GM20000 (cell line): ENCODE results near the gene THOP1.

Experiments used
- DNase-seq: peaks from one replicate; pipeline ENCODE4 v3.0.0; 2012; ENCODE audit warnings: low spot score
- TF ChIP-seq, protein P1 (sequence below): IDR thresholded peaks from 2 replicates; pipeline ENCODE4 v1.5.1; 2012; ENCODE audit warnings: mild to moderate bottlenecking, control low read depth; ENCODE audit errors: extremely low read depth, missing control alignments

The THOP1 gene

DNA sequence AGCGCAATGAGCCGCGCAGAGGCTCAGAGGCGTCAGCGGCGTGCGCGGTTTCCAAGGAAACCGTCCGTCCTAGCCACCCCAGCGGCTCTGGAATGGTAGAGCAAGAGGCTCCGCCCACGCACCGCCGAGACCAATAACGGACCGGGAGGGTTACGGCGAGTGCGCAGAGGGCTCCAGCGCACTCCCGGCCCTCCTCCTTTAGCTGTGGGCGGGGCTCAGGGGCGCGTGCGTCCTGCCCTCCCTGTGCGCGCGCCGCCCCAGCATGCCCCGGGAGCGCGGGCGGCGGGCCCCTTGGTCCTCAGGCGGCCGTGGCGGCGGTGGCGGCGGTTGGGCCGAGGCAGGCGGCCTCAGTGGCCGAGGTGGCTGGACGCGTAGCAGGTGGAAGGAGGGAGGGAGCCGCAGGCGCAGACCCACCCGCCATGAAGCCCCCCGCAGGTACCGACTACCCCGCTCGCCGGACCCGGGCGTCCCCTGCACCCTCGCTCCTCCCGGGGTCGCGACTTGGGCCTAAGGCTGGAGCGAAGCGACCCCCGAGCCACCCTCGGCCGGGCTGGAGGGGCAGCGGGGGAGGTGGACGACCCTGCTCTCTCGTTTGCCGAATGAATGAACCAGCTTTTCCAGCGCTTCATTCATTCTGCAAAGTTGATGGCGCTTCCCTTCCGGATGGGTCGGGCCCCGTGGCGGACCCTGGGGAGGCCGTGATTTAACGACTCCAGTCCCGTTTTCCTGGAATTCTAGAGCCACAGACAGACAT, at the start of gene THOP1:
Gene THOP1 (plus strand): TSS at position 260 of the 754 bp plus-strand sequence. CDS start 160 bp downstream, at position 420.
- TF ChIP-seq, protein P1, sequence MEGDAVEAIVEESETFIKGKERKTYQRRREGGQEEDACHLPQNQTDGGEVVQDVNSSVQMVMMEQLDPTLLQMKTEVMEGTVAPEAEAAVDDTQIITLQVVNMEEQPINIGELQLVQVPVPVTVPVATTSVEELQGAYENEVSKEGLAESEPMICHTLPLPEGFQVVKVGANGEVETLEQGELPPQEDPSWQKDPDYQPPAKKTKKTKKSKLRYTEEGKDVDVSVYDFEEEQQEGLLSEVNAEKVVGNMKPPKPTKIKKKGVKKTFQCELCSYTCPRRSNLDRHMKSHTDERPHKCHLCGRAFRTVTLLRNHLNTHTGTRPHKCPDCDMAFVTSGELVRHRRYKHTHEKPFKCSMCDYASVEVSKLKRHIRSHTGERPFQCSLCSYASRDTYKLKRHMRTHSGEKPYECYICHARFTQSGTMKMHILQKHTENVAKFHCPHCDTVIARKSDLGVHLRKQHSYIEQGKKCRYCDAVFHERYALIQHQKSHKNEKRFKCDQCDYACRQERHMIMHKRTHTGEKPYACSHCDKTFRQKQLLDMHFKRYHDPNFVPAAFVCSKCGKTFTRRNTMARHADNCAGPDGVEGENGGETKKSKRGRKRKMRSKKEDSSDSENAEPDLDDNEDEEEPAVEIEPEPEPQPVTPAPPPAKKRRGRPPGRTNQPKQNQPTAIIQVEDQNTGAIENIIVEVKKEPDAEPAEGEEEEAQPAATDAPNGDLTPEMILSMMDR, result no peak
- DNase-seq, result peak; percentile 98

DNA sequence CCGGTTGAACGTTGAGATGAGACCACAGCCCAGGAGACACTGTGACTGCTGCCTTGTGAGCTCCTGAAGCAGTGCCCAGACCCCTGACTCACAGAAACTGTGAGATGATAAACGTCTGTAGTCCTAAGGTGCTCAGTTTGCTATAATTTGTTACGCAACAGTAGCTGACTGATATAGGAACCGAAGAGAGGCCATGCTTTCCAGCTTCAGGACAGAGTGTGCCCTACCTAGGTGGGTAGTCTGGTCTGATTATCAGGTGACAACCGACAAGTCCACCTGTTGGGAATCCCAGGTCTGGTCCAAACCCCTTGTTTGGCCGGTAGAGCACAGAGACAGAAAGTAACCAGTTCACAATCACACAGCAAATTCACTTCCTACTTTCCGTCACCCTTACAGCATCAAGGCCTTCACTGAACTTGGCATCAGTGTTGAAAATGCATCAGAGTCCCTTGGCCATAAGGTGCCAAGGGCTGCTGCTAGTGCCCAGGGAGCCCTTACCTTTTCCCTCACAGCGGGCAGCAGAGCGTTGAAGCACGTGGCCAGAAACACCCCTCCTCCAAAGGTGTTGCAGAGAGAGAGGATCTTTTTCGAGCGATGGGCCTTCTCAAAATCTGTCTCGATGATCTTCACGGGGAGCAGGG, 48.6 kb upstream of the THOP1 start:
- no peak for DNase-seq
- TF ChIP-seq, protein P1, result no peak

DNA sequence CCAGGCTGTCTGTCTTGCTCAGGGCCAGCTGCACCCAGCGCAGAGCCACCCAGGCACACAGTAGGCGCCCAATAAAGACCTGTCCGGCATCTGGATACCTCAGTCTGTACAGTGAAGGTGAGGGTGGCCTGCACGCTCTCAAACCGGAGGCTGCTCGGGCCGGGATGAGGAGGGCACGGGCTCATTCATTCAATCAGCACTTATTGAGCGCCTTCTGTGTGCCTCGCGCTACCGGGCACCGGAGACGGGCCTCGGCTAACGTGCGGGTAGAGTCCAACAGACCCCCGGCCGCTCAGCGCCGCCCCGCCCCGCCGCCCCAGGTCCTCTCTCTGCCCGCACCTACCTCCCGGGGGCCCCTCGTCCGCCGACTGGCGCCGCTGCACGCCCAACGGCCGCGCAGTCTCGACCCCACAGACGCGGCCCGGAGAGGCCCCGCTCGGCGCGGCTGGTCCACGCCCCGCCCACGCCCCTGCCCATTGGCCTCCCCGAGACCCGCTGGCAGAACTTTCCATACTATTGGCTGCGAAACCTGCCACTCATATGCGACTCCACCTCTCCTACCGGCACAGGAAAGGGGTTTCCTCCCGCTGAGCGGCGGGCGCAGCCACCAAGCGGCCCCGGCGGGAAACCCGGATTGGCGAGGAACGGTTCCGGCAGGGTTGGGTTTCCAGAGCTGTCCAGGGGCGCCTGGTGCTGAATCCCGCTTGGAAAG, 45.5 kb upstream of the THOP1 start, which contains the start of gene SLC39A3:
Gene SLC39A3 (minus strand): TSS at position 416 of the 712 bp plus-strand sequence. CDS start 2,760 bp downstream, outside the sequence.
- TF ChIP-seq, protein P1, result no peak
- DNase-seq, result peak; percentile 100

DNA sequence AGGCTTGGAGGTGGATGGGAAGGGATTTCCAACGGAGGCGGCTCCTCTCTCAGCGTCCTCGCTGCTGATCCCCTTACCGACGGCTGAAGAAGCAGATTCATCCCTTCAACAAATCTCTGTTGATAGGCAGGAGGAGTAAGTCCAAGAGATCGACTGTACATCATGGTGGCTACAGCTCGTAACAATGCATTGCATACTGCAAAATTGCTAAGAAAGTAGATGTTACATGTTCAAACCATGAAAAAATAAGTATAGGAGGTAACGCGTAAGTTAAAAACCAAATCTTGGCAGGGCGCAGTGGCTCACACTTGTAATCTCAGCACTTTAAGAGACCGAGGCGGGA, 45.0 kb upstream of the THOP1 start:
- TF ChIP-seq, protein P1, result no peak

DNA sequence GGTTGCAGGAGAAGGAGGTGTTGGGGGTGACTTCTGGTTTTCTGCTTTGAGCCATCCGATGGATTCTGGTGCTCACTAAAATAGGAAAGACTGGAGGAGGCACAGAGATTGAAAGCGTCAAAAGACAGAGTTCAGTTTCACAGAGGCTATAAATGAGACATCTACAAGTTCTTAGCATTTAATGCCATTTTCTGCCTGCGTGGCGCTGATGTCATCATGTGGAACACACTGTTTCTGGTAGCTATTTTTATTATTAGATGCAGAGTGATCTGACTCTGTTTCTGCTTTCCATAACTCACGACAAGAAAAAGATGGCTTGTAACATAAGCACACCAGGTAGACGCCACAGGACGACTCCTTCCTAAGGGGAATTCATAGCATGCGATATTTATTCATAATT, 42.2 kb upstream of the THOP1 start:
- DNase-seq, result no peak
- TF ChIP-seq, protein P1, result no peak

More for the DNA sequence above, 45.0 kb upstream of the THOP1 start:
- no peak for DNase-seq

DNA sequence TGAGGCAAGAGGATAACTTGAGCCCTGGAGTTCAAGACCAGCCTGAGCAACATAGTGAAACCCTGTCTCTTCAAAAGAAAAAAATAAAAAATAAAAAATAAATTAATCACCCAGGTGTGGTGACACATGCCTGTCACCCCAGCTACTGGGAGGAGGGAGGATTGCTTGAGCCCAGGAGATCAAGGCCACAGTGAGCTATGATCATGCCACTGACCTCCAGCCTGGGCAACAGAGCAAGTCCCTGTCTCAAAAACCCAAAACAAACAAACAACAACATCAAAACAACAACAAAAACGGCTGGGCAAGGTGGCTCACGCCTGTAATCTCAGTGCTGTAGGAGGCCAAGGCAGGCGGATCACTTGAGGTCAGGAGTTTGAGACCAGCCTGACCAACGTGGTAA, 41.2 kb upstream of the THOP1 start:
- TF ChIP-seq, protein P1, result no peak
- DNase-seq, result no peak

DNA sequence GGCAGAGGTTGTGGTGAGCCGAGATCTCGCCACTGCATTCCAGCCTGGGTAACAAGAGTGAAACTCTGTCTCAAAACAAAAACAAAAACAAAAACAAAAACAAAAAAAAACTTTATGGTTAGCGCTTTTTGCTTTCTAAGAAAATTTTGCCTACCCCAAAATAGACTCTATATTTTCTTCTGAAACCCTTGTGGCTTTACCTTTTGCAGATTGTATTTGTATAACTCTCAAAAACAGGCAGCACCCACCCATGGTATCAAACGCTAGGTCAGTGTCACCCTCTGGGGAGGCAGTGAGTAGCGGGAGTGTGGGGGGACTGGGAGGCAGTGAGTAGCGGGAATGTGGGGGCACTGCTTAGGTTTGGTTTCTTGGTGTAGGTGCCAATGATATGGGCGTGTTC, 38.0 kb upstream of the THOP1 start:
- no peak for DNase-seq
- TF ChIP-seq, protein P1, result no peak
